Measurements from ENCODE around the gene ST14.

ST14 gene

GRCh38 chr11:130151196-130151595 is 8.4 kb upstream of the ST14 start:
- Histone ChIP-seq H3K27ac (ENCODE audit: low read depth, low read length) (no peak overlapping the region), H3K36me3 (ENCODE audit: control insufficient read depth, insufficient read depth, low read length) (no peaks in the 10 kb centered on the region), H3K4ac (ENCODE audit: low read depth, low read length) (no peak overlapping the region), H3K18ac (ENCODE audit: low read length) (no peak overlapping the region), H2BK5ac (ENCODE audit: low read length) (no peak overlapping the region), H2BK15ac (replicated peaks; ENCODE audit: low read depth) (no peak overlapping the region), H4K8ac (ENCODE audit: low read depth, low read length) (no peak overlapping the region), H3K56ac (ENCODE audit: low read length) (no peak overlapping the region), H4K5ac (ENCODE audit: low read length) (no peak overlapping the region), H3K4me2 (ENCODE audit: low read length) (no peak overlapping the region), H3K4me1 (ENCODE audit: control insufficient read depth, low read depth, low read length) (no peaks in the 10 kb centered on the region), H3K23ac (ENCODE audit: low read length) (no peak overlapping the region), H3K9ac (ENCODE audit: low read length) (no peak overlapping the region), H2AK5ac (ENCODE audit: low read length) (no peak overlapping the region), H3K27me3 (ENCODE audit: insufficient read depth, low read length, poor library complexity) (no peaks in the 10 kb centered on the region), H3K79me2 (ENCODE audit: control insufficient read depth, insufficient read depth, low read length) (no peaks in the 10 kb centered on the region), H3K4me3 (ENCODE audit: low read length) (no peak overlapping the region), H2BK120ac (ENCODE audit: low read depth, low read length) (no peak overlapping the region), H3K79me1 (ENCODE audit: low read length) (no peaks in the 10 kb centered on the region)
- no CpG with 5 or more reads among the region's 1 CpG for WGBS (ENCODE audit: extremely low coverage, insufficient coverage, low lambda C conversion rate)
- no peak for DNase-seq

GRCh38 chr11:130156108-130157022 is 3.2 kb upstream of the ST14 start:
- Histone ChIP-seq H2BK120ac (ENCODE audit: low read depth, low read length) (no peak overlapping the region), H3K36me3 (ENCODE audit: control insufficient read depth, insufficient read depth, low read length) (no peaks in the 10 kb centered on the region), H3K18ac (ENCODE audit: low read length) (no peak overlapping the region), H3K23ac (ENCODE audit: low read length) (no peak overlapping the region), H3K4ac (ENCODE audit: low read depth, low read length) (no peak overlapping the region), H3K9ac (ENCODE audit: low read length) (no peak overlapping the region), H2BK5ac (ENCODE audit: low read length) (no peak overlapping the region), H4K8ac (ENCODE audit: low read depth, low read length) (no peak overlapping the region), H4K5ac (ENCODE audit: low read length) (no peak overlapping the region), H3K27ac (ENCODE audit: low read depth, low read length) (no peak overlapping the region), H3K4me2 (ENCODE audit: low read length) (no peak overlapping the region), H3K4me3 (ENCODE audit: low read length) (no peak overlapping the region), H2AK5ac (ENCODE audit: low read length) (no peak overlapping the region), H3K27me3 (ENCODE audit: insufficient read depth, low read length, poor library complexity) (peaks cover 16% of the 10 kb centered on the region), H3K79me1 (ENCODE audit: low read length) (no peaks in the 10 kb centered on the region), H3K56ac (ENCODE audit: low read length) (no peak overlapping the region), H3K4me1 (ENCODE audit: control insufficient read depth, low read depth, low read length) (no peaks in the 10 kb centered on the region), H3K79me2 (ENCODE audit: control insufficient read depth, insufficient read depth, low read length) (no peaks in the 10 kb centered on the region), H2BK15ac (replicated peaks; ENCODE audit: low read depth) (no peak overlapping the region)
- peak; percentile 34 for DNase-seq
- WGBS (ENCODE audit: extremely low coverage, insufficient coverage, low lambda C conversion rate), result no CpG with 5 or more reads among the region's 11 CpGs

- no peak overlapping the region for H2BK5ac ChIP-seq (ENCODE audit: low read length)
- no peak overlapping the region for H2AK5ac ChIP-seq (ENCODE audit: low read length)
- no CpG with 5 or more reads among the region's 8 CpGs for WGBS (ENCODE audit: extremely low coverage, insufficient coverage, low lambda C conversion rate)
- no peak overlapping the region for H2BK15ac ChIP-seq (replicated peaks; ENCODE audit: low read depth)
- no peak overlapping the region for H3K4ac ChIP-seq (ENCODE audit: low read depth, low read length)
- H2BK120ac ChIP-seq (ENCODE audit: low read depth, low read length), result no peak overlapping the region
- no peaks in the 10 kb centered on the region for H3K36me3 ChIP-seq (ENCODE audit: control insufficient read depth, insufficient read depth, low read length)
- no peak overlapping the region for H3K9ac ChIP-seq (ENCODE audit: low read length)
- H3K18ac ChIP-seq (ENCODE audit: low read length), result no peak overlapping the region
- H3K27me3 ChIP-seq (ENCODE audit: insufficient read depth, low read length, poor library complexity), result peaks cover 16% of the 10 kb centered on the region
- no peak overlapping the region for H3K27ac ChIP-seq (ENCODE audit: low read depth, low read length)
- H3K4me1 ChIP-seq (ENCODE audit: control insufficient read depth, low read depth, low read length), result no peaks in the 10 kb centered on the region
- no peaks in the 10 kb centered on the region for H3K79me1 ChIP-seq (ENCODE audit: low read length)
- no peak overlapping the region for H4K8ac ChIP-seq (ENCODE audit: low read depth, low read length)
- no peak overlapping the region for H3K23ac ChIP-seq (ENCODE audit: low read length)
- no peak overlapping the region for H4K5ac ChIP-seq (ENCODE audit: low read length)
- DNase-seq, result no peak
- H3K4me2 ChIP-seq (ENCODE audit: low read length), result no peak overlapping the region
- no peak overlapping the region for H3K56ac ChIP-seq (ENCODE audit: low read length)
- H3K4me3 ChIP-seq (ENCODE audit: low read length), result no peak overlapping the region
- no peaks in the 10 kb centered on the region for H3K79me2 ChIP-seq (ENCODE audit: control insufficient read depth, insufficient read depth, low read length)
These were observed 2.5 kb upstream of the ST14 start for GRCh38 chr11:130157101-130157500.

GRCh38 chr11:130157840-130158239 is 1.7 kb upstream of the ST14 start:
- no peak for DNase-seq
- Histone ChIP-seq H4K5ac (ENCODE audit: low read length) (no peak overlapping the region), H3K36me3 (ENCODE audit: control insufficient read depth, insufficient read depth, low read length) (no peaks in the 10 kb centered on the region), H2AK5ac (ENCODE audit: low read length) (no peak overlapping the region), H2BK5ac (ENCODE audit: low read length) (no peak overlapping the region), H3K18ac (ENCODE audit: low read length) (no peak overlapping the region), H3K4me2 (ENCODE audit: low read length) (no peak overlapping the region), H3K9ac (ENCODE audit: low read length) (no peak overlapping the region), H3K27me3 (ENCODE audit: insufficient read depth, low read length, poor library complexity) (peaks cover 16% of the 10 kb centered on the region), H4K8ac (ENCODE audit: low read depth, low read length) (no peak overlapping the region), H3K4me1 (ENCODE audit: control insufficient read depth, low read depth, low read length) (no peaks in the 10 kb centered on the region), H3K79me2 (ENCODE audit: control insufficient read depth, insufficient read depth, low read length) (no peaks in the 10 kb centered on the region), H3K4ac (ENCODE audit: low read depth, low read length) (no peak overlapping the region), H2BK15ac (replicated peaks; ENCODE audit: low read depth) (no peak overlapping the region), H3K27ac (ENCODE audit: low read depth, low read length) (no peak overlapping the region), H3K79me1 (ENCODE audit: low read length) (no peaks in the 10 kb centered on the region), H2BK120ac (ENCODE audit: low read depth, low read length) (no peak overlapping the region), H3K4me3 (ENCODE audit: low read length) (no peak overlapping the region), H3K23ac (ENCODE audit: low read length) (peak overlapping the region; percentile 34), H3K56ac (ENCODE audit: low read length) (no peak overlapping the region)
- no CpG with 5 or more reads among the region's 3 CpGs for WGBS (ENCODE audit: extremely low coverage, insufficient coverage, low lambda C conversion rate)

- no peak overlapping the region for H4K5ac ChIP-seq (ENCODE audit: low read length)
- DNase-seq, result no peak
- H3K79me1 ChIP-seq (ENCODE audit: low read length), result no peaks in the 10 kb centered on the region
- H3K23ac ChIP-seq (ENCODE audit: low read length), result no peak overlapping the region
- H2AK5ac ChIP-seq (ENCODE audit: low read length), result no peak overlapping the region
- no peaks in the 10 kb centered on the region for H3K36me3 ChIP-seq (ENCODE audit: control insufficient read depth, insufficient read depth, low read length)
- no peak overlapping the region for H3K4me2 ChIP-seq (ENCODE audit: low read length)
- no peak overlapping the region for H3K4me3 ChIP-seq (ENCODE audit: low read length)
- H2BK15ac ChIP-seq (replicated peaks; ENCODE audit: low read depth), result no peak overlapping the region
- no peak overlapping the region for H3K27ac ChIP-seq (ENCODE audit: low read depth, low read length)
- no peaks in the 10 kb centered on the region for H3K4me1 ChIP-seq (ENCODE audit: control insufficient read depth, low read depth, low read length)
- no peak overlapping the region for H3K9ac ChIP-seq (ENCODE audit: low read length)
- no peak overlapping the region for H3K4ac ChIP-seq (ENCODE audit: low read depth, low read length)
- no peak overlapping the region for H3K56ac ChIP-seq (ENCODE audit: low read length)
- no peak overlapping the region for H2BK5ac ChIP-seq (ENCODE audit: low read length)
- H4K8ac ChIP-seq (ENCODE audit: low read depth, low read length), result no peak overlapping the region
- peaks cover 16% of the 10 kb centered on the region for H3K27me3 ChIP-seq (ENCODE audit: insufficient read depth, low read length, poor library complexity)
- no peak overlapping the region for H3K18ac ChIP-seq (ENCODE audit: low read length)
- WGBS (ENCODE audit: extremely low coverage, insufficient coverage, low lambda C conversion rate), result no CpG with 5 or more reads among the region's 14 CpGs
- no peak overlapping the region for H2BK120ac ChIP-seq (ENCODE audit: low read depth, low read length)
- H3K79me2 ChIP-seq (ENCODE audit: control insufficient read depth, insufficient read depth, low read length), result no peaks in the 10 kb centered on the region
These were observed 443 bp upstream of the ST14 start for GRCh38 chr11:130159139-130159538.
